COLO829 (cell line): ENCODE data around the gene NCK1.

ENCODE experiments used
- DNase-seq: peaks from one replicate; pipeline ENCODE4 v3.0.0; 2012; ENCODE audit warnings: low spot score

Gene NCK1

DNA sequence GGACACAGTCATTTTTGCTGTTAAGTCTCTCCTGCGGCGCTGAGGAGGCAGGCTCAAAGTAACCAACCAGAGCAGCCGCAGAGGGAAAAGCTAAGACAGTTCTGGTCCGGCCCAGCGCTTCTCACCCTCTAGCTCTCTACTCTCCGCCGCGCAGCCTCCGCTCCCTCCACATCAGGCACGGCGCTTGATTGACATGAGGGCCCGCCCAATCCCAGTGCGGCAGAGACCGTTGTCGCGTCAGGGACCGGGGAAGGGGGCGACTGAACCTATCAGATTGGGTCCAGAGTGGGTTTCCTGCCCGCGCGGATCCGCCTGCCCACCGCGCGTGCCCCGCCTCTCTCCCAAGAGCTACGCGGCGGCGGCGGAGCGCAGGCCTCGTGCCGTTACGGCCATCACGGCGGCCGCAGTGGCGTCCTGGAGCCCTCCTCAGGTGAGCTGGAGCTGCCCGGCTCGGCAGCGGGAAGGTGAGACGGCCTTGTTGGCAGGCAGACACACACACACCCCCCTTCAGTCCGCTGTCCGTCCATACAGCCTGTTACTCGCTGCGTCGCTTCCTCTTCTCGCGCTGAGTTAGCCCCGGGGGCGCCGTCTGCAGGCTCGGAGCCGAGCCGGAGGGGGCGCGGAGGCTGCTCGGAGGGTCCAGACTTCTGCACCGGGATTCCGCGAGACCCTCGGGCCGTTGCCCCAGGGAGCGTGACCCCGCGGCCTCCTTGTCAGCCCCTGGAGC is at the start of gene NCK1:
Gene NCK1, plus strand, starts transcription at position 319 of the 727 bp plus-strand sequence. CDS start 65,794 bp downstream, outside the sequence.
- peak; percentile 92 for DNase-seq

DNA sequence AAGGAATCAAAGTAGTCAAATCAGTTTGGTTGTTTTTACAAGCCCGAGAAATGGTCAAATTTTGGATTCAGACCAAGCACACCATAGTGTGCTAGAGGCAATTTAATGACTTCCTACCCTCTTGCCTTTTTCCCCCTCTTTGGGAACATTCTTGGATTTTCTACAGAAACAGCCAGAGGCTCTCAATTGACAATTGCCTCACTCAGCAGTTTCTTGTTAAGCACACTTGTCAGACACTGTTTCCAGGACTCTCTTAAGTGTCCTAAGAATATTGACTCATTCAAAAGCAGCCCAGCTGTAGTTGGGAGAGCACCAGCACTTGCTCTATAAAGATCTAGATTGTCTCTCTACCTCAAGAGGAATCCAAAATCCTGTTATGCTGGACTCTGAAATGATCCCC is 44.6 kb upstream of the NCK1 start:
- no peak for DNase-seq

DNA sequence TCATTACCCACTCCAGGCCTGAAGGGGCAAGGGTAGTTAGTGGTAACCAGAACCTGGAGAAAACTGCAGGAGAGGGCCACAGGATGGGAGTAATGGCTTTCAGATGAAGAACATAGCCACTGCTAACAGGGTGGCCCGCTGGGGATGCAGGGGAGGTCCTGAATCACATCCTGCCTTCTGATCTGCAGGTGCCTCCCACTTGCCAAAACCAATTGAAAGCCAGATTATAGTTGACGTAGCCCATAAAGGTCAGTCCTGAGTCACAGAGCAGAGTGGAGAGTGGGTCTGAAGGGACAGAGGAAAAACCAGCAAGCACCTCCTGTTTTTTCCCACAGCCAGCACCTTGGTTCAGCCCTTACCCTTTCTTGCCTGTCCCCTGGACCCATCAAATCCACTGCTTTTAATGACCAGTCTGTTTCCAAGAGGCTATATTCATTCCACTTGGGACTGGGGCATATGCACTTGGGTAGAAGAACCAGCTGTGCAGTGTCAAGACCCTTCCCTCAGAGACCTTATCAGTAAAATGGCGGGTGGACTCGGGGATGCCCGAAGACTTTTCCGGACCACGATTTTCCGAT is 43.7 kb upstream of the NCK1 start:
- peak; percentile 35 for DNase-seq

DNA sequence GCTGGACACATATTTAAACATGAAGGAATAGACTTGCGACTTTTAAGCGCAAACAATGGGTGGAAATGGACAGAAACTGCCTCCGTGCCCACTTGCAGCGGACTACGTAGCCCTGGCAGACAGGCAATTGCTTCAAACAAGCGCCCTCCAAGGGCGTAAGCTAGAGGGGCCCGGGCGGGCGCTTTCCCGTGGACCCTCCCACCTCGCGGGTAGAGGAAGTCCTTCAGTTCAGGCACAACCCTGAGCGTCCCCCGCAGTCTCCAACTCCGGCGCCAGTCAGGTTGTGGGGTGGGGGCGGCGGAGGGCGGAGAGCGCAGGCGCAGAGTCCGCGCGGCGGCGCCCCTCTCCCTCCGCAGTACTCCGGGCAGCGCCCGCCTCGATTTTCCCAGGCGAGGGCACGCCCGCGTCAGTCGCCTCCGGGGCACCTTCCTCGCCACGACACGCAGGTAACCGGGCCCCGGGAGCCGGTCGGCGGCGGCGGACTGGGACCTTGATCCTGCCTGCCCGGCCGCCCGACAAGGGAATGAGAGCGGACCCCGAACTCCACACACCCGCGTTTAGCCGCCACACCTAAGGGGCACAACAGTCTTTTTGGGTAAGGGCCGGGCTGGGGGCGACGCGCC is 43.1 kb upstream of the NCK1 start, which contains the start of gene SLC35G2:
Gene SLC35G2, plus strand, starts transcription at position 358 of the 623 bp plus-strand sequence. CDS start 35,335 bp downstream, outside the sequence.
- no peak for DNase-seq

DNA sequence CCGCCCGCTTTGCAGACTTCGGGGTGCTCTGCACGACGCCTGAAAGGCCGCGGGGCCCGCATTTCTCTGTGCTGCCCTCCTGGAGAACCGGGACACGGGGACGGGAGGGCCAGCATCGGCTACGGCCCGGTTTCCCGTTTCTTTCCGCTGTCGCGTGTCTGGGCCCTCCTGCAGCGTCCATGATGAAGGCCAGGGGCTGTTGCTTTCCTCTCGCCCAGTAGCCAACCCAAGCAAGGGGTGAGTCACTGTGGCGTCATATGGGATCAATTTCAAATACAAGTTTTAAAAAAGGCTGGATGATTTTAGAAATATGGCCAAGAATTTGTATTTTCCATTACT is 42.6 kb upstream of the NCK1 start:
- DNase-seq, result no peak

DNA sequence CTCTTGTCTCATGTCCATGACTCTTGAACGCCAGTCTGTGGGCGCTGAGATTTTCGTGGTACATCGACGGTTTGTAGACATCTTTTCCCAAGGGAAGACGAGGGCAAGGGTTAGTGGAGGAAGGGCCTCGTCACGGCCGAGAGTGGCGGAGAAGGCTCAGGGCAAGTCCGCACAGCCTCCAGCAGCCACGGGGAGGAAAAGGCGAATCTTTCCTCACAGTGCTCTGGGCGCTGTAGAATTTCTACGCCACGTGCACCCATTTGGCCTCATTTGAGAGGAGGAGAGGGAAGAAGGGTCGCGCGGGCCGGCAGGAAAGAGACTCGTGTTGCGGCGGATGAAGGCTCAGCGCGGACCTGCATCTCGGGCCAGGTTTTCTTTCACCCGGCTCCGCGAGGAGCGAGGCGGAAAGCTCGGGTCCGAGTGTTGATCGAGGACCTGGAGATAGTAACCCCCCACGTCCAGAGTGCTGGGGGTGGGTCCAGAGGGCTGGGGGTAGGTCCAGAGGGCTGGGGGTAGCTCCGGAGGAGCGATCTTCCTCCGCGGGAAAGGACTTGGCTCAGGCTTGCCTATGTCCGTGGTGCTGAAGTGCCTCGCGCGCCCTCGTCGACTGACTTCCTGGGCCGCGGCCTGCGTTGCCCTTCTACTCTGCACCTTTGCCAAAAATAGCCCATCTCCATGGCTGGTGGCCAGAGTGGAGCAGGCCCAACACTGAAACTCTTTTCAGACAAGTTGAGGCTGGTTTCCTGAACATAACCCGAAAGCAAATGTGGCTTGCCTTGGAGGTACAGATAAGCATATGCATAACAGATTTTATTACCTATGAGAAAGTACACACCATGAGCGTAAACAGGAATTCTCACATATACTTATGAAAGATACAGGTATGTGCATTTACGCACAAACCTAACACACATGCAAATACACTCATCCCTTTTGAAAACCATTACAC is 42.0 kb upstream of the NCK1 start:
- no peak for DNase-seq

DNA sequence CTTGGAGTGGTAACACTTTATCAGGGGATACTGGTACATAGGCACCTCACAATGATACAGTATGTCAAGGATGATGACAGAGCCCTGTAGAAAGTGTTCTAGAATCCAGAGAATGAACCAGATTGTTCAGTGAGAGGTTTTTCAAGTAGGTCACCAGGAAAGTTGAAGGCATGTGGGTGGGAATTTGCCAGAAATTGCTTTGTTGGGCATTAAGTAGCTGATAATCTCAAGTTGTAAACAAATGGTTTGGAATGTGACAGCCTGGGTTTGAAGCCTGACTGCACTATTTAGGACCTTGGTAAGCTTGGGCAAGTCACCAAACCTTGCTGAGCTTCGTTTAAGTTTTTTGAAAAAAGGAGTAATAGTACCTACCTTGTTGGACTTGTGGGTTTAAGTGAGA is 30.5 kb upstream of the NCK1 start:
- DNase-seq, result no peak

DNA sequence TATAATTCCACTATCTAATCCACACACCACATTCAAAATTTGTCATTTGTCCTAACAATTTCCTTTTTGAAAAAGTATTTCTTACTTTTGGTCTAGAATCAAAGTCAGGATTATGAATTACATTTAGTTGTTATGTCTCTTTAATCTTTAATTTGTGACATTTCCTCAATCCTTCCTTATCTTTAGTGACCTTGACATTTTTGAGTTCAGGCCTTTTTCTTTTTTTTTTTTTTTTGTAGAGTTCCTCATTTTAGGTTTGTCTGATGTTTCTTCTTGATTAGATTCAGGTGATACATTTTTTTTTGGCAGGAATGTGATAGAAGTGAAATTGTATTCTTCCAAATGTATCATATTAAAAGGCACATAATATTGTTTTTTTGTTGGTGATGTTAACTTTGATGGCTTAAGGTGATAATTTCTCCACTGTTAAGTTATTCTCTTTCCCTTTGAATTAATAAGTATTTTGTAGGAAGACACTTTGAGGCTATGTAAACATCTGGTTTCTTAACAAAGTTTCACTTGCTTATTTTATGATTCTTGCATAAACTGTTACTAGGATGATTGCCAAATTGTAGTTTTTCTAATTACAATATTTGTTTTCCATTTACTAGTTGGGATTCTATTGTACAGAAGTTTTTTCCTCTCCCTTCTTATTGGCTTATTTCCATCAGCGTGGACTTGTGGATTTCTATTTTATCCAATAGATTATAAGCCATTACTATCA is 26.8 kb upstream of the NCK1 start:
- no peak for DNase-seq

DNA sequence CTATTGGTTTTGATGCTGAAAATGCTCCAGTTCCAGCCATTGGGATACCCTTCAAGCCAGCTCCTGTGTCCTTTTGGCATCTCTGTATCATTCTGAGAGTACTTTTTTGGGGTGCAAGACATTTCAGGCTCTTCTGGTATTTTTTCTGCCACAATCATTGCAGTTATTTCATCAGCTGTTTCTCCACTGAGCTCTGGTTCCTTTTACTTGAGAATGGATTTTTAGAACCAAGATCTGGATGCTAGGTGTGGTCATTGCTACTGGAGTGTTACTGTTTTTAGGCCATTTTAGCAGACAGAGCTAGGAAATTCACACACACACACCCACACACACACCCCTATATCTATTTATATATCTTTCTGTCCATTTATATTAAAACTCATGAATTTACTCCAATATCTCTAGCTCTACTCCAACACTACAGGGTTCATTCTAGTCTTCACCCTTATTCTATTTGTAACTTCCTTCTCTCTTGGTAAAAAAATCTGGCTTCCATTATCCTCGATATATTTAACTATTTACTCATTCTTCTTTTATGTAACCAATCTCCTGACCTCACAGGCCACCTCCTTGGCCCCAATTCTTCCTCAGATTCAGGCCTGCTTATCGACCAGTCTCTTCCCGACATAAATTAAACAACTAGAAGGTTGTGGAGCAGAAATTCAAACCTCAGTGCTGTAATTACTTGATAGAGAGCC is 26.0 kb upstream of the NCK1 start:
- no peak for DNase-seq

DNA sequence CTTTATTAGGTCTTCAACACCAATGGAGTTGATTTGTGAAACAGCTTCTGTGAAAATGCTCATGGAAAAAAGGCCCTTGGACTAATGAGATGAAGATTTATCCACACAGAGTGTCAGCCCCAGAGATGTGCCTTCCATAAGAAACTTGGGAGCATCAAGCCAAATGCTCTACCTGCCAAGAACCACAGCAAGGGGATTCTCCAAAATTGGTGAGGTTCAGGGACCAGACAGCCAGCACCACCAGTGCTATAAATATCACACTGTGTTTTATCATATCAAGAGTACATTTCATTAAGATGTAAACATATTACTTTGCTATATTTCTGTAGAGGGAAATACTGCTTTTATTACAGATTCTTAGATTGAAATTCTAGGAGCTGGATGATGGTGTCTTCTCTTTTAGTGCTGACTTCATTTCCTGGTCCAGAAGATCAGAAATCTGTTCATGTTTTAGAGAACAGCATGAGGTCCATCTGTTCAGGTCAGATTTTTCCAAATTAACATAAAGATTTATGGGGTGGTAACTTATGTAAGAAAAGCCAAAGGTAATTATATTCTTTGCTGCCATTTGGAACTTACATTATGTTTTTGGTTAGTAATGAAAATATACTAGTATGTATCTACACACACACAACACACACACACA is 25.4 kb upstream of the NCK1 start:
- no peak for DNase-seq

DNA sequence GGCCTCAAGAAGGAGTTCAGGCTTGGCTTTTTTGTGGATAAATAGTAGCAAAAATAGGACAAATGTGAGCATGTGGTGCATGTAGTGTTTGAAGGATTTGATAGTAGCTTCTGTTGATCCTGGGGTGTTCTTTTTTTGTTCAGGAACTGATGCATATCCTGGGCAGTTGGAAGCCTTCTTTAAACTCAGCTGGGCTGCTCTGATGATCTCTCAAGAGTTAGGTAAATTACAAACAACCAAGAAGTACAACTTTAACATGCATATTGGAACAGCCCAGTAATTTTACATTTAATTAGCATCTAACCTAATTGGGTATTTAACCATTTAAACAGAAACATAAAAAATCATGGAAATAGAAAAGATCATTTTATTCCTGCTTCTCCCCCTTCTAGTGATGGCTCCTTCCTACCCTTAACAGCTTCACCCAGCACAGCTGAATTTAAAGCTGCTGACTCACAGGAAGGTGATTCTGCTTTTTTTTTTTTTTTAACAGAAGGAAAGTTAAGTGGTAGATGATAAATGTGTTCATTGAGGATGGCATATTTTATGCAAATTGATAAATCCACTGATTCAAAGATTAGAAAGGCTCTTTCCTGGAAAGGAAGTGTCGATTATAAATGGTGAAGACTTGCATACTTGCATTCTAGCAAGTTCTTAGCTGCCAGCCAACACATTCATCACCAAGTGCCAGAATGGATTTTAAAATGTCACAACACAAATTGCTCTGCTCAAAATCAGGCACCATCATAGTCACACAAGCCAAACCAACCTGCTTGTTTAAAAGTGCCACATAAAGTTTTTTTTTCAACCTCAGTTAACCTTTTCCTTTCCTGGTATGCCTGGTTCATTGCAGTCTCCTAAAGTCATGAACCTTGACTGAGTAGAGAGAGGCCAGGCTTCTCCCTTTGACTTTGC is 23.1 kb upstream of the NCK1 start:
- peak; percentile 85 for DNase-seq

DNA sequence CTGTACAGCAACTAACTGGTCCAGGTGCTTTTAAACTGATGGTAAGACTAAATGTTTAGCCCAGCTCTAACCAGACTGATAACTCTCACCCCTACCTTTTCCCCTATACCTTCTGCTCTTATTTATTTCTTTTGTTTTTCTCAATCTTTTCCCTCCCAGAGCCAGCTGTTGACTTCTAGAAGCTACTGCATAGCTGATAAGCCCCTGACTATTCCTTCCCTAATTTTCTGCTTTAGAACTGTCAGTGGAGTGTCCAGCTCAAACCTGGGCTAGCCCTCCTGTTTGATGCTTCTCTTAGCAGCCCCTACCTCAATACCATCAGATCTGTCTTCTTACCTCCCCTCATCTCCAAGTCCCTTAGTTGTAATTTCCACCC is 22.5 kb upstream of the NCK1 start:
- DNase-seq, result no peak

DNA sequence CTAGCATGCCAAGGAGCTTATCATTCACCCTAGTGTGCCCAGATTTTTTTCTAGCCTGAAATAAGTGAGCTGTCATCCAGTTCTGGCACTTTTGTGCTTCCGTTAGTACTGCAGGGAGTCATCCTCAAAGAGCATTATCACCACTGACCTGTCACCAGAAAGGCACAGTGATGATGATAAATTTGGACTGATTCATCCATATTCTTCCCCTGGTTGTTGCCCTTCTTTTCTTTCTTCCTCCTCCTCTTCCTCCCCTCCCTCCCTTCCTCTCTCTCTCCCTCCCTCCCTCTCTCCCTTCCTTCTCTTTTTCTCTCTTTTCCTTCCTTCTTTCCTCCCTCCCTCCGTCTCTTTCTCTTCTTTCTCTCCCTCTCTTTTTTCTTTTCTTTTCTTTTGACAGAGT is 21.8 kb upstream of the NCK1 start:
- no peak for DNase-seq

DNA sequence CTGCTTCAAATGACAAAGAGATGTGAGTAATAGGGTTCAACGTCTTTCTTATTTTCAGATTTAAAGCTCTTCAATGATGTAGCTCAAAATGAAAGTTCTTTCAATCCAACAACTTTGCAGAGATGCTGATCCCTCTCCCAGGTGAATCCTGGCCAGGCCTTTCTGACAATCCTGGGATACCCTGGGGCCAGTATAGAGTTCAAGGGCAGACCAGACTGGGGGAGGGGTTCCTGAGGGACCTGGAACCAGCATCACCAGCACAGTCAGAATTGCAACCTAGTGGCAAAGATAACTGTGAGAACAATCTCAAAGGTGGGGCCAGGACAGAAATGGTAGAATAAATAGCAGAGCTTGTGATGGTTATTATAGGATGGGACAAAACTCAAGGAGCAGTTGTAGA is 19.7 kb upstream of the NCK1 start:
- no peak for DNase-seq

DNA sequence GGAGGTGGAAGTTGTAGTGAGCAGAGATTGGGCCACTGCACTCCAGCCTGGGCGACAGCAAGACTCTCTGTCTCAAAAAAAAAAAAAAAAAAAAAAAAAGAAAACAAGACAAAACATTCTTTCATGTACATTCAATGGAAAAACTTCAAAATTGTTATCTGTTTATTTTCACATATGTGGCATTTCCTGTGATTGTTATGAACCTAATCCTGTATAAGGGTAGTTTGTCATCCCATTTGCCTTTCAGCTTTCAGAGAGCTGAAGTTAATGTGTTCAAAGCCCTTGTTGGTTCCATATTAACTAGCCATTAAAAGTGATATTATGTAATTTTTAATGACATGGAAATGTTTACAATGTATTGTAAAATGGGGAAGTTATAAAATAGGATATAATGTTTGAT is 17.3 kb upstream of the NCK1 start:
- DNase-seq, result no peak

DNA sequence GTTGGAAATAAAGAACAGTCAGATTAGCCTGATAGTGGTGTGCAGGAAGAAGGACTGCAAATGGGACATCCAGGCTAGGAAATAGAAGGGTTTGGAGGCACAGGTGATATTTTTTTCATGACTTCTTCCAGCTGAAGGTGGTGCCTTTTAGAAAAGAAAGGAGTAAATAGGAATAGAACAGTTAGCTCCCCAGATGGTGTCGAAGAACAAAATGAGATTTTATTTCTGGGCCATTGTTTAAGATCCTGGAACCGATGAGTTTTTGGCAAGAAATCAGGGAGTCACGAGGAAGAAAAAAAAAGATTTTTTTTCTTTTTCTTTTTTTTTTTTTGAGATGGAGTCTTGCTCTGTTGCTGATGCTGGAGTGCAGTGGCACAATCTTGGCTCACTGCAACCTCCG is 9.8 kb upstream of the NCK1 start:
- no peak for DNase-seq

DNA sequence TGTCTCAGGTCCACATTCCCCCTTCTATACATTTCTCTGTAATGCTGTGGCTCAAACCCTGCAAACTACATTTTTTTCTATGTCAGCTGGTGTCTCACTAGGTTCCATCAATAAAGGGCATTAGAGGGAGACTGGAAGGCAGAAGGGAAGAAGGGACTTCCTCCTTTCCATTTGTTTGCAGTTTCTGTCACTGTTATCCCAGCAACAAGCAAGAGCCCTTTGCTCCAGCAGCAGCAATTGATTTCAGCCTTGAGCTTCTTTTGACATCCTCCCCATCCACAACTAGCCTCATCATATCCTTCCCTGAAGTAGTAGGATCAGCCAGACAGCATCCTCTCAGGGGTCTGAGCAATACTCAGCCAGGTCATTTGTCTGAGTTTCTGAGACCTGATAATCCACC is 5.3 kb upstream of the NCK1 start:
- no peak for DNase-seq

DNA sequence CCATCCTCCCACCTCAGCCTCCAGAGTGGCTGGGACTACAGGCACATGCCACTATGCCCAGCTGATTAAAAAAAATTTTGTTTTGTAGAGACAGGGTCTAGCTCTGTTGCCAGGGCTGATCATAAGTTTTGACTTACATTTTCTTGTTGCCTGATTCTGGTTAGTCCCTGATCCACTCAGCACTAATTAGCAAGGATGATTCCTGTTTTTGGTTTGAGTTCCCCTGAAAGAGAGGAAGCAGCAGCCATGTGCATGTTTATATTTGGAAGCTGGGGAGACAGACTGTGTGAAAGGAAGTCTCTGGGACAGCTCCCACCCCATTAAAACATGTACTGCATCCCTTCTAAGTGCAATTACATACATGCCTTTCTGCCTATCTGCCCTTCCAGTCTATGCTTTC is 3.6 kb upstream of the NCK1 start:
- DNase-seq, result no peak

DNA sequence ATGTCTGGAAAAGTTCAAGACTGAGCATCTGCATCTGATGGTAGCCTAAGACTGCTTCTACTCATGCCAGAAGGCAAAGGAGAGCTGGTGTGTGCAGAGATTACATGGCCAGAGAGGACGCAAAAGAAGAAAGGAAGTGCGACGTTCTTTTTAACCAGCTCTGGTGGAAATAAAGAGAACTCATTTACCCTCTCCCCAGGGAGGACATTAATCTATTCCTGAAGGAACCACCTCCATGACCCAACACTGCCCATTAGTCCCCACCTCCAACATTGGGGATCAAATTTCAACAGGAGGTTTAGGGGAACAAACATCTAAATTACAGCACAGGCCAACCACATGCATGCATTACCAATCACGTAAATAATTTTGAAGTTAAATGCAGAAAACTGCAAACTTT is 1.5 kb upstream of the NCK1 start:
- no peak for DNase-seq
